Stimulated activated CD4-positive, alpha-beta T cell treated with anti-CD3 and anti-CD28 coated beads, Interleukin-4, amount 100 ng/mL, for 4 hours (primary cell): ENCODE data around the gene PWWP2B.

Source experiments
- DNase-seq, 2 experiments: peaks; one replicate each; pipeline ENCODE4 v3.0.0-alpha.2; 2020

Gene PWWP2B

DNA sequence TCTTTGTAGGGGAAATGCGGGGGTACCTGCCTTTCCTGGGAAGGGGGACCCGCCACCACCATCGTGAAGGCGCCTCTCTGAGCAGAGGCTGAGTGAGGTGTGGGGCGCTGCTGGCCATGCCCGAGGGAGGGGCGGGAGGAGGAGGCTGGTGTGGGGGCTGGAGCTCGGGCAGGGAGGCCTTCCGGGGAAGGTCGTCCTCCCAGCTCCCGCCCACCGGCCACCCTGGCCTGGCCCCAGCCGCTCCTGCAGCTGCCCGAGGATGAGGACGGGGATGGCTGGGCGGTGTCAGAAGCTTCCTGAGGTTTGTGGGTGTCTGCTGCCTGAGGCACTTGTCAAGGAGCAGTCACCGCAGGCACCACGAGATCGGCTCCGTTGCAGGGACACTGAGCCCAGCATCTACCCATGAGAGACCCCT lies 11.4 kb downstream of the PWWP2B start:
- DNase-seq: no peak

DNA sequence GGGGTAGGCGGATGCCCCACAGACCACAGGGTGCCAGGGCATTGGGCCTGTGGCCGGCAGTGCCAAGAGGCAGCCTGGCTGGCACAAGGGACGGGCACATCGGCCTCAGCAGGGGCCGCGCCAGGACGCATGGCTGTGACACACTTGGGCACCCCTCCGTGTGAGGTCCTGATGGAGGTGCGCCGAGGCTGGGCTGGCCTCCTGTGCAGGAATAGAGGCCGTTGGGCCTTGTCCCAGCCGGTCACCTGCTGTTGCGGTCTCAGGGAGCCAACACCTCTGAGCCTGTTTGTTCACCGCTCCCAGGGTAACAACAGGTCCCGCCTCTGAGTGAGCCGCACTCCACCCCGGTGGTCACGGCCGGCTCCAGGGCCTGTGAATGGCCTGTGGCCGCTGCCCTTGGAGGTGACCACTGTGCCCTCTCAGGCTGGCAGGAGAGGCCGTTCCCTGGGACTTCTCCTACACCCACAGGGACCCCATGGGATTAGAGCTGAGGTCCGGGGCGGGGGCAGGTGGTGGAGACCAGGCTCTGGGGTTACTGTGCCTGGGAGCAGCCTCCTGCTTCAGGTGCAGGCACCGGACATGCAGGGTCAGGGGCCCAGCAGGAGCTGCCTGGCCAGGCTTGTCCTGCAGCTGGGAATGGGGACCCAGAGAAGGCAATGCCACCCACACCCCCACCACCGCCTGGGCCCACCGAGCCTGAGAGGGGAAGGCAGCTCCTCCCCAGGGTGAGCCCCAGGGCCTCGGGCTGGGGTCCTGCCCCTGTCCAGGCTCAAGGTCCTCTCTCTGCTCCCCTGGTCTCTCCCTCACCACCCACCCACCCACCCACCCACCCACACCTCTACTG lies 12.0 kb downstream of the PWWP2B start:
- DNase-seq: no peak

- no peak for DNase-seq
These were observed 12.6 kb downstream of the PWWP2B start for GRCh38 chr10:132409667-132410028.

GRCh38 chr10:132410056-132410778 lies 13.2 kb downstream of the PWWP2B start:
- DNase-seq: no peak

GRCh38 chr10:132410779-132411532 lies 14.0 kb downstream of the PWWP2B start:
- no peak for DNase-seq

DNA sequence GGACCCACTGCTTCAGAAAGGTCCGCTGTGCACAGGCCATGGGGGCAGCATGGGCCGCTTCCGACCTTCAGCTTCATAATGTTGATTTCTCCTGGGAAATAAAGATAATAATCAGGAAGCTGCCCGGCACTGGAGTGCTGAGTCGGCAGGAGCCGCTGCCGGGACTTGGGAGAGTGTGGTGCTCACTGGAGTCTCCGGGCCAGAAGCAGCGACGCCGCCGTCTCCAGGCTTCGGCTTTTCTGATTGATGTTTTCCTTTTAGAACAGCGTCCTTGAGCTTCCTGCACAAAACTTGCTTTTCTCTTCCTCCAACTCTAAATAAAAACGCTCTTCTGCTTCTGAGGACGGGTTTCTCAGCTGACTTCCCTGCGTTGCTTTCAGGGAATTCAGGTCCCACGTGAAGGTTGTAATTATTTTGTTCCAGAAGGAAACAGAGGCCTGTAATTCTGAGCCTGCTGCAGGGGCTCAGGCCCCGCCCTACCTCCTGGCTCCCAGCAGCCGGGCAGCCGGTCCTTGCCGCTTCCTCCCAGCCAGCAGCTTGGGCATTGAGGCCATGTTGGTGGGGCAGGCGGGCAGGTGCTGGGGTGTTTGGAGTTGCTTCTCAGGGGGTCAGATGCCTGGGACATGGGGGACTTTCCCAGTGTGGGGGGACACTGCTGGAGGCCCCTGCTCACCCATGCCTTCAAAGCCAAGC lies 14.7 kb downstream of the PWWP2B start:
- DNase-seq: no peak

DNA sequence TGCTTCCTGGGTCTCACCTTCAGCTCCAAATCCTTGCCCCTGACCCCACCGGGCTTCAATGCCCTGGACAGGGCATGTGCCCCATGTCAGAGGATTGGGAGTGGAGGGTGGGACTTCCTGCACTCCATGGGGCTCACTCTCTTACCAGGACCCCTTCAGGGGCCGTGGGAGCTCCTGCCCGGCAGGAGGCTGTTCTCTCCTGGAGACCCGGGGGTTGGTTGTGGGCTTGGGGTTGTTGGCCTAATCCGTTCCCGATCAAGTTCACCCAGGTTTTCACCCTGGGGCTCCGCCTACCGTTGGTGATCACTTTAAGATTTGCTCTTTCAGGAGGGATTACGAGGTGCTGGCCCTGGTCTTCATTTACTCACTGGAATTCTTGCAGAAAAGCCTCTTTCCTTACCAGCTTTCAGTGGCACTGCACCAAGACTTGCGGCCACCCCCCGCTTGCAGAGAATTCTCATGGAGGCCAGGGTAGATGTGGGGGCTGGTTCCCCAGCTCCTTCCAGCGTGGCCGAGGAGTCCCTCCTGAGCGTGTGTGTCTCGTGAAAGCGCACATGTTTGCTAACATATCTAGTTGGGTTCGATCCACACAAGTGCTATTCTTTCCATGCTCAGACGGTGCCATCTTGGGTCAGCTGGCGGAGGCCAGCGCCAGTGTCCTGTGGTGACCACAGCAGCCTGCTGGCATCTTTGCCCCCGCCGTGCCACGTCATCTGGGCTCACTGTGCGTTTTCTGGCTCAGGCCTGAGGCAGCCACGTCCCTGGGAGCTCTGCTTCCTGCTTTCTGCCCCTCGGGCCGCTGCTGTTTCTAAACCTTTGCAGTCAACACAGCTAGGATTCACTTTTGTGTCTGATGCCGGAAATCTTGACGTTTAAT lies 15.6 kb downstream of the PWWP2B start:
- DNase-seq: no peak

- DNase-seq: no peak
These were observed 16.5 kb downstream of the PWWP2B start for GRCh38 chr10:132413226-132414205.

DNA sequence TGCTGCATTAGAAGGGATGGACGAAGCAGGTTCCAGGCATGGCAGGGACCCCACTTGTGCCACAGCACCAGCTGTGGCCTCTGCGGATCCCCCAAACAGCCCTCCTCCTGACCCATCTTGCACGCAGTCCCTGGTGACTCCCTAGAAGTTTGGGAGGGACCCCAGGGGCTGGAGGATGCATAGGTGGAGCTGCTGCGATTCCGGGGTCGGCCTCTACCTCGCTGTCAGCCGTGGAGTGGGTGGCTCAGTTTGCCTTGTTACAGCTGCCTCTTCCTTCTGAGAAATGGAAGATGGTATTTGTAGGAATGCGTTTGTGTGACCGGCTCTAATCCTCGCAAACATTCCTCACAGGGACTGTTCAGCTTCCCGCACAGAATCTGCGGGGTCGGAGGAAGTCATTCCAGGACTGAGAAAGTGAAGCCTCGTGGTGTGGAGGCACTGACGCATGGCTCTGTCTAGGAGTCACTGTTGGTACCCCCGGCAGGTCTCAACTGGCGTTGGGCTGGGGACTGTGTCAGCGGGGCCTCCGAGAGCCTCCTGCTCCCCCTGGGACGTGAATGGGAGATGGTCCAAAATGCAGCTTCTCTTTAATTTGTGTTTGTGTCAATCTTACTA lies 17.5 kb downstream of the PWWP2B start:
- no peak for DNase-seq

- no peak for DNase-seq
These were observed 18.3 kb downstream of the PWWP2B start for GRCh38 chr10:132415255-132415654.

DNA sequence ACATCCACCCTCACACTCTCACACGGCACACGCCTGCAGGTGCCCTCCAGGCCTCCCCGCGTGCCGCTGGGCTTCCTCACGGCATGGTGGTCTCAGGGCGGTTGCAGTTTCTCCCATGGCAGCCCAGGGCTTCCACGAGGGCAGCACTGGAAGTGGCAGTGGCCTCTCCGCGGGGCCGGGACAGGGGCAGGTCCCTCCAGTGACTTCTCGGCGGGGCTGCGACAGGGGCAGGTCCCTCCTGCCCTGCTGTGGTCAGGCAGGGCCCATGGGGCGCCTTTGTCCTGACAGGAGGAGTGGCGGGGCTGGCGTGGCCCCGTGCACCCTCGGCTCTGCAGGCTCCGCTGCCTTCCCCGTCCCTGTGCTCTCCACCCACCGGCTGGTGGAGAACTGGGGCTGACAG lies 19.0 kb downstream of the PWWP2B start:
- no peak for DNase-seq

- DNase-seq: no peak
These were observed 19.7 kb downstream of the PWWP2B start for GRCh38 chr10:132416566-132417256.

DNA sequence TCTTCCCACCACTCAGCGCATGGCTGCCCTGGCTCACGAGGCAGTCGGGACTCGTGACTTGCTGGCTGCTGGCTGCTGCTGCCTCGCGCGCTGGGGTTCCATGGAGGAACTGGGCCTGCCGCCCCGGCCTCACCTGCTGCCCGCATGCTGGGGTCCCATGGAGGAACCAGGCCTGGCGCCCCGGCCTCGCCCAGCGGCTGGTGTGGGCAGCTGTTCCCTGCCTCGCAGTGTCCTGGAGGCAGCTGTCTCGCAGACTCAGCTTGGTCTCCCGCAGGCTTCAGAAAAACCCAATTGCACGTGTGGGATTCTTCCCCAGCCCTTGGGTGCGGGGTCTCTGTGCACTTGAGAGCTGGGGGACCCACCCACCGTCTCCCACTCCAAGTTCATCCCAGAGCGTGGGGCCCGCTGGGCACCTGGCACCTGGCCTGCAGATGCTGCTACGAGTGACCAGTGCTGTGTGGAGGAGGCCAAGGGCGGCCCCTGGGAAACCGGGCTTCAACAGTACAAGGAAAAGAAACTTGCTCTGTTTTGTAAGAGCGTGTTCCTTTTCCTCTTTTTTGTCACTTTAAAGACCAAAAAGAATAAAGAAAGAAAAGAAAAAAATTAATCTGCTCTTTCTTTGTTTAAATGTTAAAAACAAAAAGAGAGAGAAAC lies 20.4 kb downstream of the PWWP2B start:
- no peak for DNase-seq

GRCh38 chr10:132417957-132418441 lies 21.0 kb downstream of the PWWP2B start:
- no peak for DNase-seq

GRCh38 chr10:132418527-132419416 lies 21.8 kb downstream of the PWWP2B start:
- DNase-seq: no peak

GRCh38 chr10:132419538-132420468 lies 22.8 kb downstream of the PWWP2B start:
- no peak for DNase-seq
